Dedifferentiated amniotic fluid mesenchymal stem cell (primary cell): ENCODE measurements around the gene KPNB1.

Experiments
- DNase-seq: peaks from one replicate; pipeline ENCODE4 v3.0.0-alpha.2; 2016; ENCODE audit errors: extremely low spot score

Gene KPNB1

DNA sequence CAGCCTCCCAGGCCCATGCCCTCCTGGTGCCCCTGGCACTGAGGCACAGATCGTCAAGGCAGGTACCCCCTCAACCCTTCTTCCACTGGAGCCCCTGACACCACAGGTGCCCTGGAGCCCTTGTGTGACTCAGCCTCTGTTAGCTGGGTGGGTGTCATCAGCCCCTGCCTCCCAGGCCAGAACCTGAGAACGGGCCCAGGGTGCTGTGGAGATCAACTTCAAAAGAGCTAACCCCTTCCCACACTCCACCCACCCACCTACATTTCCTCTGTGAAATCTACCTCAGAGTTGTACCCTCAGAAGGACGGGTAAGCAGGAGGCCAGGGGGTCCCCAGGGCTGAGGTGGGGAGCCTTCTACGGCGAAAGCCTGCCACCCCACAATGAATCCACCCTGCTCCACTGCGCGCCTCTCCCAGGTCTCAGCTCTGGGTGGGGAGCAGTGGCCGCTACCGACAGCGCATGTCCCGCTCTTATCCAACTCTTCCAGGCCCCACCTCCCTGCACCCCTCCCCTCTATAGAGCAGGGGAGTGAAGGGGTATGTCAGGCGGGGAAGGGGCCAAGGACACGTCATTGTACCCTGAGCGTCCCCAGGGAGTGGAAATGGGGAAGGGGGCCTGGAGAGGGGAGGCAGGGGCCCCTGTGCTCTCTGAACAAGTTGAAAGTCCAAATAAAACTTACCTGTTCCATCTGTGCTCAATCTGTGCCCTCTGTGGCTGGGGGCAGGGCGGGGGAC, 61.8 kb downstream of the KPNB1 start:
- DNase-seq = no peak

DNA sequence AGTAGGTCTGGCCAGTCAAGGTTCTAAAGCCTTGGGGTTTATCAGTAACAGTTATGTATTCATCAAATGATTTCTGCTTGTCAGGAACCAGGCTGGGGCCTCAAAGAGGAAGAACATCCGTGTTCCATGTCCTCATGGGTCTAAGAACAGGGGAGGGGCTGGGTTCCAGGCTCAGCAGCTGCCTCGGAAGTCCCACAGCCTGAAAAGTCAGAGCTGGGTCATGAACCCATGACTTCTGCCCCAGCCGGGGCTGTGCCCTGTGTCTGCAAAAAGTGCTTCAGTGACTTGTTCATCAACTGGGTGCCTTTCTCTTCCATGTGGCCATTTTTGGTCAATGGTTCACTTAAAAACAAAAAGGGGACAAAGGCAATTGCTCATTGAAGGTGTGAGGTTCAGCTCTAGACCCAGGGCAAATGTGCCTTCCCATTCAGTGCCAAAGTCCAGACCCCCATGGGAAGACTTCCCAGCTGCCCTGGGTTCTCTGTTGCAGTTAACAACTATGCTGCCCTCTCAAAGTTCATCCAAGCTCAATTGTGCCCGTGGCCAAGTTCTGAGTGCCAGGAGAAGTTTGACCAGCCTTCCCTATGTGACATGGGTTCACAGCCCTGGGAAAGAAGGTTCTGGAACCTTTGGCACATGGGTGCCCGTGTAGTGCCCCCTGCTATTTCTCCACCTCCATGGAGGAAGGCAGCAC, 62.8 kb downstream of the KPNB1 start:
- DNase-seq = no peak

DNA sequence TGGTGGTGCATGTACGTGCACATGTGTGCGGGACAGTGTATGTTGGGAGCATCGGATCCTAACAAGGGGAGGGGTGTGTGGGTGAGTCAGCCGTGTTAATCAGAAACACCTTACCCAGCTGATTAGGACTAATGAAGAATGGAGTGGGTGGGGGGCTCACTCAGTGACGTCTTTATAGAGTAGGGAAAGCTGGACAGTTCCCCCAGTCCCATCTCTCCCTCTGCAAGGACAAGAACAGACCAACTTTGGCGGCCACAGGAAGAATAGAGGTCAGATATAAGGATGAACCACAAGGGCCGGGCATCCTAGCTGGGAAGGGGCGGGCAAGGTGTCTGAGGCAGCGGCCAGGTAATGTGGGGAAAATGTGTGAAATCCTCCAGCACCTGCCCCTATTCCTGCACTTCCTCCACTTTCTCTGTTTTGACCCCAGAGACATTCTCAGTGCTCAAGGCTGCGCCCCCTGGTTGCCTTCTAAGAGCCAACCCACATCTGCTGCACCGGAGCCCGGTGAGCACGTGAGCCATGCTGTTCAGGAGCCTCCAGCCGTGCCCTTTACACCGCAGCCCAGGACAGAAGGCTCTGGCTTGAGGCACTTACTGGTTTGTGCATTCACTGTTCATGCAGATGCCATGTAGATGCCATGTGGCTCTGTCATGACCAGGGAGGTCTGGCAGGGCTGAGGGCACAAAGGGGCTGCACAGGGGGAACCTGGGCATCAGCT, 64.4 kb downstream of the KPNB1 start:
- DNase-seq = no peak

DNA sequence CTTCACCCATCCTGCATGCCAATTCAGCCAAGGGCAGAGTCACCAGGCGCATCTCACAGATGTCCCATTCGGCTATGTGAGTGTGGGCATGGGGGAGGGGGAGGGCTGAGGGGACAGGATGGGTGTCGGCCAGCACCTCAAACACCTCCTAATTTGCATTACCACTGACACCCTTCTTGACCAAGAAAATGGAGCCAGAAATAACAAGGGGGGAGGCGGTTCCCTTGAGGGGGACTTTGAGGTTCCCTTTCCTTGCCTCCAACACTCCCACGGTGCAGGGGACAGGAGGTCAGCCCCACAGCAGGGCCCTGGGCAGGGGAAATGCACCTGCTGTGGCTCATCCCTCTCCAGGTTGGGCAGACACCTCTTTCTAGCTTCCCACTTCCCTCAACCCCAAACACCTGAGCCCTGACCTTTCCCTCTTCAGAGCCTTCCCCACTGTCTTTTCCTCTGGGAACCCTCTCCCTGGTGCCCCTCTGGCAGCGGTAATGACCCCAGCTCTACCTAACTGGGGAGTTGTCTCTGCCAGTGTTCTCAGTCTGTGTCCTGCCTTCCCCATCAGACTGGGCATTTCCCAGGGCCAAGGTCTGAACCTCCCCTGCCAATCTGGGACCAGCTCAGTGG, 65.2 kb downstream of the KPNB1 start:
- no peak for DNase-seq

DNA sequence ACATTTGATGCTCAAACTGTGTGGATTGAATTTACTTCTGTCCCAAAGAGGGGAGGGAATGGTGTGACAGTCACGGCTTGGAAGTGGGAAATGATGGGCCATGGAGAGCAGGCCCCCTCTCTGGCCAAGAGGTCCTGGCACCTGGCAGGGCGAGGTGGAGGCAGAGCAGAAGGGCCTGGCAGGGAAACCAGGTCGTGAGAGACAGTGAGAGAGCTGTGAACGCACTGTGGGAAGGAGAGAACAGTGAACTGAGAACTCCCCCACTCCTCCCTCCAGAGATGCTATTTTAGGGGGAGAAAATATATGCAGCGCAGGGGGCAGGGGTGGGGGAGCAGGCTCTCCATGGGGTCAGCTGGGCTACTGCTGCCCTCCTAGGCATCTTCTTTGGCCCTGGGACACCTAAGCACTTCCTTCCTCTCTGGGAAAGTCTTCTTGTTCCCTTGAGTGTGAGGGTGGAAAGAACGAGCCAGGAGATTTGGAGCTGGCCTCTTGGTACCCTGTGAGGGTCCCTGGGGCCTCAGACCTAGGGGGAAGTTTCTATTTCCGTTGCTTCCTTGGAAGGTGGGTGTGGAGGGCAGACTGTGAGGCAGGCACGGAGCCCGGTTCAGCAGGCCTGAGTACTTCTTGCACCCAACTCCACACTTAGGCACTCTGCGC, 66.1 kb downstream of the KPNB1 start:
- no peak for DNase-seq

DNA sequence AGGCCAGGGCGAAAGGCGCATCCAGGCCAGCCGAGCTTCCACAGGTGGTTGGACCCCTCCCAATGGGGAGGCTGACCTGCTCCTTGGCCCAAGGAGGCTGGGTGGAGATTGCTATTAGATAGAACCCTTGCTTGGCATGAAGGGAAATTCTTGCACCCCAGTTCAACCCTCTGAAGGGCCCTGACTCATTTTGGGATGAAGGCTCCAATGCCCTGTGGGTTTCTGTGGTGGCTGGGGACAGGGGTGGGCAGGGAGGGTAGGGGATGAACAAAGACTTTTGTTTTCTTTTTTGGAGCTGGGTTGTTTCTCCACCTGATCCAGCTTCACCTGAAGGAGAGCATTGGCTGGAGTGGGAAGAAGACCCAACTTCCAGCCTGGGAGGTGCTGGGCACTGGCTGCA, 66.7 kb downstream of the KPNB1 start:
- DNase-seq = no peak

DNA sequence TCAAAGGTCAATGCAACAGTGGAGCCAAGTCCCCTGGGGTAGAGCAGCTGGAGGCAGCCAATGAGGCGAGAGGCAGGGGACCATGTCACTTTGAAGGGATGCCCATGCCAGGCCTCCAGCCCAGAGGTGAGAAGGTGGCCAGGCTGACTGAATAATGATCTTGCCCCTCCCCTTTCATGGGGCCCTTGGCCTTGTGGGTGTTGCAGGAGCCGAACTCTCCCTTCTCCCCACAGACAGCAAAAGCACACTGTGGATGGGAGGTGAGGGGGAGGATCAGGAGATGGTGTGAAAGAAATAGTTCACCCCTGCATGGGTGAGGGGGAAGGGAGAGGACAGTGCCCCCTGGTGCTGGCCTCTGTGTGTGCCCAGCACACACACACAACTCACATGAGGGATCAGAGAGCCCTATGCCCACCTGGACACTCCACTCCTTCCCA, 67.6 kb downstream of the KPNB1 start:
- DNase-seq = no peak

DNA sequence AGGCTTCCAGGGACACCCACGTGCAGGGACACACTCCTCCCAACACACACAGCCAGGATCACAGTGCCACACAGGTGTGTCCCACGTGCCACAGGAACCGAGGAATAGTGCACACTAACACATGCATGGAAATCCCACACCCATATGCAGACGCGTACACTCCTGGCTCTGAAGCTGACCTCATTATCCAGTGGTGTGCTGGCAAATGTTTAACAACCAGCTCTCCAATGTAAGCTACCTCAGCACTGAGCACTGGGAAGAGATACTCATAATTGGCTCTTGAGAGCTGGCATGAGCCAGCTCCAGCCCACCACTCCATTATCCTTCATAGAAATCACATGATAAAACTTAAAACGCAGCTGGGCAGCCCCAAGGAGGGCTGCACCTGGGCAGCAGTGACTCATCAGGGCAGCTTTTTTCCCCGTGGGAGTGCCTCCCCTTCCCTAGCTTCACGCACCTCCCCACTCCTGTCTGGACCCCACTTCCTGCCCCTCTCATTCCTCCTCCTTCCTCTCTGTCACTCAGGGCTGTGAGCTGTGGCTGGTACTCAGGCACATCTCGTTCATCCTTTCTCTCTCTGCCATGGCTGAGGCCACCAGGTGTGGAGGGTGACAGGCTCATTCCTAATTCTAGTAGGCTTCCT, 68.4 kb downstream of the KPNB1 start:
- no peak for DNase-seq

DNA sequence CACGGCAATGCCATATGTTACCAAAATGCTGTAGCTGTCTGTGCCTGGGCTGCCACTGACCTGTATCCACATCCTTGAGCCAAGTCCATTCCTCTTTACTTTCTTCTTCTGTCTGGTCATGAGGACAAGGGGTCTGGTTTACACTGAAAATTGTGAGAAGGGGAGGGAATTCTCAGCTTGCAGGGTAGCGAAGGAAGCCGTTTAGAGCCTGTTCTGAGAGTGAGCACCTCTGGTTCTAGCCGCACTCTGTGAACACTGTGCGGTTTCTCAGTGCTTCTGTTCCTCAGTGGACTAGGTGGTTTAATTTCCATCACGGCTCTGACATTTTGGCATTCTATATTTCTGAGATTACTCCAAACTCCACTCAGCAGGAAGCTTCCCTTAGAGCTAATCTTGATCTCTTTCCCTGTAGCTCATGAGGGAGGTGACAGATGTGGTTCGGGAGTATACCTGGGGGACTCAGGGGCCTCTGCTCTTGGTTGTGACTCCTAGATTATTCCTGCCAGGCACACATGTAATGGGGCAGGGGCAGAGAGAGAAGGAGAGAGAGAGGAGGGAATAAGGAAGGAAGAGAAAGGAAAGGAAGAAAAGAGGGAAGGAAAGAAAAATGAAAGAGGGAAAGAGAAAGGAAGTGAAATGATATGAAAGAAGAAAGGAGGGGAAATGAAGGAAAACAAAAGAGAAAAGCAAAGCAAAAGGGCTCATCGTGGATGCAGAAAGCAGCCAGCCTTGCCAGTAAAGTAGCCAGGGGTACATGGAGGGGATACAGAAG, 69.1 kb downstream of the KPNB1 start:
- DNase-seq = no peak

DNA sequence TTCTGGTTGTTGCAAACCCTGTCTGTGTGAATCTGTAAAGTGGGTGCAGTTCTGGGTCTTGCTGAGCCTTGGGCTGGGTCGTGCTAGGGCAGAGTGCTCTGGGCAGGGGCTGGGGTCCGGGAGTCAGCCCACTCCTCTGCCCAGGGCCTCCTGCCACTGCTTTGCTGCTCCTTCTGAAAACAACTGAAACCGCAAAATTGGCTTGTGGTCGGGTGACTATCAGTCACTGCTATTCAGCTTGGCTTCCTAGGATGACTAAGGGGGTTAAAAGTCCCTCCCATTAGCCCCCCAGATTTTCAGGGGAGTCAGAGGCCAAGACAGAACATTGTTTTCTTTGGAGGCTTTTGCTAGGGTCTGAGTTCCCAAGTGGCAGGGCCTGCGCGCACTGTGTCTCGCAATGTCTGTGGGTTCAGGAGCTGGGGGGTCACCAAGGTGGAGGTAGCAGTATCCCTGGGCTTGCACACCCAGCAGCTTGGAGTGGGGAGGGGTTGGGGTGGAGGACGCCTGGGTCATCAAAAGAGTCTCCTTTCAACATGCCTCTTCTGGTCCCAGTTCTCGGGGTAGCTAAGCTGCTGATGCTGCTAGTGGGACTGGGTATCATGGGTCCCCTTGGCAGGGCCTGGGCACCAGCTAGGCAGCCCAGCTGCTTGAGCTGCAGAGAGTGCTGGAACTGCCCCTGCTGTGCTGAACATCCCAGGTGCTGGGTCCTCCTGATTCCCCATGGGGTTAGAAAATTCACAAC, 69.9 kb downstream of the KPNB1 start:
- DNase-seq = peak; percentile 16

DNA sequence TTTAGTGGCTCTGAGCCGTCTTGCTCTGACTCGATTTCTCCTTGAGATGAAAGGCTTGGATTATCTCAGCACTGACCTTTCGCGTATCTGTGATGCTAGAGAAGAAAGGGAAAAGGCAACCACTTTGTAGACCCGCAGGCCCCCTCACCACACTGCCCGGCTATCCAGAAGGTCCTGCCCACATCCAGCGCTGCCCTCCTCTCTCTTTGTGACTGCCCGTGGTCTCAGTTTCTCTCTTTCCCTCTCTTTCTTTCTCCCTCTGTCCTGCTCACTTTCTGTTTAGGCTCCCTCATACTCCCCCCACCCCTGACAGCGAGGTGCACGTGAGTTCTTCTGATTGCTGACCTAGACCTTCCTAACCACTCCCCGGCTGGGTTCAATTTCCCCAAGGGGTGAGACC, 70.5 kb downstream of the KPNB1 start:
- DNase-seq = no peak

DNA sequence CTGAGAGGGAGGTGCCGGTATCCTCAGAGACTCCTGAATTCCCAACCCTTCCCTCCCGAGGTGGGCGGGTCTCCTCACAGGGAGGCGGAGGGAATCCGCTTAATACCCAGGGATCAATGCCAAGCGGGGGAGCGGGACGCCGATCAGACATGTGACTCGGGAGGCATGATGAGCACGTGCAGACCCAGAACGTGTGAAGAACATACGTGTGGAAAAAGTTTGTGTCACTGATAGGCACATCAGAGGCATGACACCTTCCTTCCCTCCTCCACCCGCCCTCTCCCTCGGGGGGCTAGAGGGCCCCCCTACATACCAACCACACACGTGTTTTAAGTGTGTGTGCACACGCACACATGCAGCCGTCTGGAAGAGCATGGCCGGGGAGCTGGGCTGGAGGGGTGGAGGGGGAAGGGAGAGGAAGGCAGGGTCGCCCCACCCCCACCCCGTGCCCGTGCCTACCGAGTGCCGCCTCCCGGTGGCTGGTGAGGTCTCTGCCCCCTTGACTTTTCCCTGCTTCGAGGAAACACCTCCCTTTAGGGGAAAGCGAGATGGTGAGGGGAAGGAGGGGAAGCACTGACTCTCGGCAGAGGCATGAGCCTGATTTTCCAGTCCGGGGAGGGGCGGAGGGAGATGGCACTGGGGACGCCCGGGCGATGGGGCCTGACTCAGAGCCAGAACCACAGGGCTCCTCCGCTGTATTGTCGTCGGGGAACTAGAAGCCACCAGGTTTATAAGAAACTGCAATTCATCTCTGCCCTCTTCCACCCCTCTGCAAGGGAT, 71.2 kb downstream of the KPNB1 start:
- DNase-seq = peak; percentile 36

DNA sequence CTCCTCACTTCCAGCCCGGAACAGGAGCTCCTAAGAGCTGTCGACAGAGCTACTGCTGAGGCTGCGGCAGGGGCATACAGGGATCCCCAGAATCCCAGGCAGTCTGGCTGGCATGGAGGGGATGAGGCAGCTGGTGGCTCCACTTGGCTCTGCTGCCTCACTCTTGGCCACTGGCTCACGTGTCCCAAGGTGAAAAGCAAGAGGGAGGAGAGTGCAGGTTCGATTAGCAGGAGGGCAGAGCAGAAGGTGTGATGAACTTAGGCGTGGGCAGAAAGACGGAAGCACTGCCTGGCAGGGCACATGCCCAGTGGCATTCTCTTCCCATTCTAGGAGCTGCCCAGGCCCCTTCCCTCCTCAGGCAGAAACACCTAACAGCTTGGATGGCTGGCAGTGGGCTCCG, 72.0 kb downstream of the KPNB1 start:
- DNase-seq = no peak

DNA sequence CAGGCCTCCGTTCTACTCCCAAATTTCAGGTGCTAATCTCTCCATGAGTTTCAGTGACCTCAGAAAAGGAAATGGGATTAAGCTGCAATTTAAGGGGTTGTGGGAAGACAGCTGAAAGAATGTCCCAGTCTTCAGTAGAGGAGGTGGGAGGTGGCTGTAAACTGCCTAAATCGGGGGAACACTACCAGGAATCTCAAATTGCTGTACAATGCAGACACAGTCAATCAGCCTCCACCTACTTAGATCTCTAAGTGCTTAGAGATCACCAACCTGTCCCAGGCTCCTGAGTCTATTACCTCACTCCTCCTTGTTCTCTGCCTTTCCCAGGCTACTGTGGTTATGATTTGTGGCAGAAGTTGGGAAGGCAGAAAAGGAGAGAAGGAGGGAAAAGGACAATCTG, 75.0 kb downstream of the KPNB1 start:
- no peak for DNase-seq

DNA sequence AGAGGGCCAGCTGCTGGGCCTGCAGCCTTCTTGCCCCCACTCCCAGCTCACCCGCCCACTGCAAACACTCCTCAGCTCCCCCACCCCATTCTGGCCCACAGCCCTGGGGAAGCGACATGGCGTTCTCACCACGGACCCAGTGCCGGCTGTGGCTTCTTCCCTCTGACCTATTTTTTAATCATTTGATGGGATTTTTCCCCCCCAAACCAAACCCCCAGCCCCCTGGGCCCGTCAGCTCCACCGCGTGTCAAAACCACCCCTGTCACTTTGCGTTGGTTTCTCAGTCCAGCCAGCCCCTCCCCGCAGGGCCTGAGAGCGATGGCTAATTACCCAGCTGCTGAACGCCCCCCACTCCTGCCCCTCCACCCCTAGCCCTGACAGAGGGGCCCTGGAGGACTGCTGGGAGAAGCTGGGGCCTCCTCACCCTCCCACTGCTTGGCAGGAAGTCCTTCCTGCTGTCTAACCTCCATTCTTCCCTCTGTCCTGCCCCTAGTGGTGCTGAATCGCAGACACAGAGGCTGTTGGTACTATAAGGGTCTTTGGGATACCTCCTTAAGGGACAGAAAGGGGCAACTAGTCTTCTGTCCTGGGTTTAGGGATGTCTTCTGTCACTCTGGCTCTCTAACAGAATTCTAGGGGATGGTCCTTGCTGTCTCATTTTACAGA, 75.9 kb downstream of the KPNB1 start:
- no peak for DNase-seq

DNA sequence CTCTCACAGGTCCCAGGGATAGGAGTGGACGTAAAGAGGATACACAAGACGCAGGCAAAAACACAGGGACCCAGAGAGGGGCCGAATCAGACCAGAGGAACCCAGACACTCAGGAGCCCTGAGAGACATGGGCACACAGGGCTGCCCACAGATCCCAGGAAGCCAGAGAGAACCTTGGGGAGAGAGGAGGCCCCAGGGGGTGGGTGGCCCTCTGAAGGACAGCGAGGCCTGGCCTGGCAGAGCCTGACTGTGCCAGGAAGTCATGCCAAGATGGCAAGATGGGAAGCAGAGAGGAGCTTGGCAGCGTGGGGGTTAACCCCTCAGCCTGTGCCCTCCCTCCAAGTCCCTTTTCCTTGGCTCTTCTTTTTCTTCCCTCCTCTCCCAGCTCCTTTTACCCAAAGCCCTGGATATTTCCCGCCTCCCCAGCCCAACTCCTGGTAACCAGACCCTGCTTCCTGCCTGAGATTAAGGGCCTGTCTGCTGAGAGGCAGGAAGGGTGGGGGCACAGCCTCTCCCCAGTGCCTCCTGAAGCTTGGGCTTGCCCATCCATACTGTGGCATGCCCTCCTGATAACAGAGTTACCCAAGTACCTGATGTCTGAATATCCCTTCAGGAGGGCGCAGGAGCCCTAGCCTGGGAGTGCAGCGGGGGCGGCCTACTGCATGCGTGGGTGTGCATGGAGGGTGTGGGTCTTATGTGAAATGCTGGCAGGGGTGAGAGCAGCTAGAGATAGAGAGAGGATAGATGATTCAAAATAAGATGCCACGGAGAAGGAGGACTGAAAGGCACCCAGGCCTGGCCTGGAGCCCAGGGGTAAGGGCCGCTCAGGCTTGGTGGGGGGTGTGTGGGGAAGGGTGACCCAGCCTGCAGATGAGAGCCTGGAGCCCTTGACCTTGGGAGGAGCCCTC, 77.3 kb downstream of the KPNB1 start:
- DNase-seq = no peak

DNA sequence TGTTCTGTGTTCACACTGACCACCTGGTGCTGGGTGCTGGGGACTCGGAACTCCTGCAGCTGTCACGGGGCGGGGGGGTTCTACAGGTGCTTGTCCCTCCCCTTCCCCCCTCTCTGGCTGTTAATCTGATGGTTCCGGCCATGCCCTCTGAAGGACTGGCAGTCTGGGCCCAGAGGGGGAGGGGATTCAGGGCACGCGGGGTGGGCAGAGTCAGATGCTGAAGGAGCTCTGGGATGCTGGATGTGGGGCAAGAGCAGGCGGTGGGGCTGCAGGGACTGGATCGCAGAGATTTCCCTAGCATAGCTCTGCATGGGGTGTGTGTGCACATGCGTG, 78.0 kb downstream of the KPNB1 start:
- no peak for DNase-seq
